Right ventricle myocardium superior (tissue), 1 donor: ENCODE data around the gene FPR3. TPM values are rescaled to one million over a fixed set of nuclear protein-coding genes. Genes with fewer than 3 reads are reported as not detected.
A peak's percentile ranks its signal among the peaks of the same experiment; 100 is the strongest.

Source experiments
- ATAC-seq: fragments of 200-7000 bp; cut with Tn5 transposase; one replicate; pipeline ENCODE4 v1.9.1; 2020; ENCODE audit warnings: mild to moderate bottlenecking; ENCODE audit not compliant: poor library complexity
- DNase-seq: peaks from one replicate; pipeline ENCODE4 v3.0.0-alpha.2; 2020
- intact Hi-C: fragments of 100-400 bp; cut with DNase I; formaldehyde crosslinking; loops from one replicate; pipeline ENCODE4 v1.11.2; 2022
- total RNA-seq: library from RNA; stranded (reverse); fragmentation: NEBNext Ultra II Directional; extraction: Animal tissue kit (Norgen Biotek cat#: 25700); gene quantifications from one replicate; pipeline ENCODE4 v1.2.1, GENCODE V29; 2021
- donor health status: DM: no; HTN: yes; CAD: no; lungs with severe emphysema.

Gene FPR3
- total RNA-seq, 1 donor from 2014 or later, result 4.0 TPM

- no peak for ATAC-seq
- intact Hi-C loops, result no loop called here
- no peak for DNase-seq
Observed at GRCh38 chr19:51822325-51822724, 27.4 kb downstream of the FPR3 start.

GRCh38 chr19:51822946-51823345 is 28.0 kb downstream of the FPR3 start:
- intact Hi-C loops, result no loop called here
- no peak for ATAC-seq
- no peak for DNase-seq

- intact Hi-C loops, result no loop called here
- ATAC-seq (no peak), DNase-seq (no peak)
Observed at GRCh38 chr19:51824281-51825005, 29.5 kb downstream of the FPR3 start.

- DNase-seq (no peak), ATAC-seq (peak; percentile 52)
- intact Hi-C loops, result no loop called here
Observed at GRCh38 chr19:51830274-51830673, 35.3 kb downstream of the FPR3 start.

- intact Hi-C loops, result no loop called here
- no peak for ATAC-seq
- DNase-seq, result no peak
Observed at GRCh38 chr19:51837145-51837544, 42.2 kb downstream of the FPR3 start.

- ATAC-seq (no peak), DNase-seq (no peak)
- intact Hi-C loops, result no loop called here
Observed at GRCh38 chr19:51861870-51862622, 67.1 kb downstream of the FPR3 start.

- DNase-seq (no peak), ATAC-seq (no peak)
- intact Hi-C loops, result no loop called here
Observed at GRCh38 chr19:51873097-51873496, 78.1 kb downstream of the FPR3 start.

Other genes with a start within 250 kb of the FPR3 start
- 6.5 TPM for gene ZNF175, start 223.9 kb upstream of the FPR3 start, total RNA-seq
- not detected for gene SIGLEC5, start 164.8 kb upstream of the FPR3 start, total RNA-seq
- gene SIGLEC14, start 148.3 kb upstream of the FPR3 start, total RNA-seq, result 1.00 TPM
- 10.1 TPM for gene SPACA6, start 101.8 kb upstream of the FPR3 start, total RNA-seq
- 0.70 TPM for gene HAS1, start 71.2 kb upstream of the FPR3 start, total RNA-seq
- 3.5 TPM for gene FPR1, start 43.3 kb upstream of the FPR3 start, total RNA-seq
- 0.59 TPM for gene FPR2, start 34.0 kb upstream of the FPR3 start, total RNA-seq
- 6.5 TPM for gene ZNF577, start 92.8 kb downstream of the FPR3 start, total RNA-seq
- gene ZNF649, start 109.9 kb downstream of the FPR3 start, total RNA-seq, result 6.4 TPM
- 3.1 TPM for gene ZNF613, start 132.3 kb downstream of the FPR3 start, total RNA-seq
- 7.6 TPM for gene ZNF350, start 191.7 kb downstream of the FPR3 start, total RNA-seq
- 9.6 TPM for gene ZNF615, start 213.1 kb downstream of the FPR3 start, total RNA-seq
- gene ZNF614, start 233.2 kb downstream of the FPR3 start, total RNA-seq, result 5.3 TPM